NCI-H69 (cell line): ENCODE measurements around the gene EML1.

ENCODE experiments used
- DNase-seq: peaks from one replicate; lab custom pipeline; 2025; lab: John Stamatoyannopoulos, UW

The EML1 gene, protein sequence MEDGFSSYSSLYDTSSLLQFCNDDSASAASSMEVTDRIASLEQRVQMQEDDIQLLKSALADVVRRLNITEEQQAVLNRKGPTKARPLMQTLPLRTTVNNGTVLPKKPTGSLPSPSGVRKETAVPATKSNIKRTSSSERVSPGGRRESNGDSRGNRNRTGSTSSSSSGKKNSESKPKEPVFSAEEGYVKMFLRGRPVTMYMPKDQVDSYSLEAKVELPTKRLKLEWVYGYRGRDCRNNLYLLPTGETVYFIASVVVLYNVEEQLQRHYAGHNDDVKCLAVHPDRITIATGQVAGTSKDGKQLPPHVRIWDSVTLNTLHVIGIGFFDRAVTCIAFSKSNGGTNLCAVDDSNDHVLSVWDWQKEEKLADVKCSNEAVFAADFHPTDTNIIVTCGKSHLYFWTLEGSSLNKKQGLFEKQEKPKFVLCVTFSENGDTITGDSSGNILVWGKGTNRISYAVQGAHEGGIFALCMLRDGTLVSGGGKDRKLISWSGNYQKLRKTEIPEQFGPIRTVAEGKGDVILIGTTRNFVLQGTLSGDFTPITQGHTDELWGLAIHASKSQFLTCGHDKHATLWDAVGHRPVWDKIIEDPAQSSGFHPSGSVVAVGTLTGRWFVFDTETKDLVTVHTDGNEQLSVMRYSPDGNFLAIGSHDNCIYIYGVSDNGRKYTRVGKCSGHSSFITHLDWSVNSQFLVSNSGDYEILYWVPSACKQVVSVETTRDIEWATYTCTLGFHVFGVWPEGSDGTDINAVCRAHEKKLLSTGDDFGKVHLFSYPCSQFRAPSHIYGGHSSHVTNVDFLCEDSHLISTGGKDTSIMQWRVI

DNA sequence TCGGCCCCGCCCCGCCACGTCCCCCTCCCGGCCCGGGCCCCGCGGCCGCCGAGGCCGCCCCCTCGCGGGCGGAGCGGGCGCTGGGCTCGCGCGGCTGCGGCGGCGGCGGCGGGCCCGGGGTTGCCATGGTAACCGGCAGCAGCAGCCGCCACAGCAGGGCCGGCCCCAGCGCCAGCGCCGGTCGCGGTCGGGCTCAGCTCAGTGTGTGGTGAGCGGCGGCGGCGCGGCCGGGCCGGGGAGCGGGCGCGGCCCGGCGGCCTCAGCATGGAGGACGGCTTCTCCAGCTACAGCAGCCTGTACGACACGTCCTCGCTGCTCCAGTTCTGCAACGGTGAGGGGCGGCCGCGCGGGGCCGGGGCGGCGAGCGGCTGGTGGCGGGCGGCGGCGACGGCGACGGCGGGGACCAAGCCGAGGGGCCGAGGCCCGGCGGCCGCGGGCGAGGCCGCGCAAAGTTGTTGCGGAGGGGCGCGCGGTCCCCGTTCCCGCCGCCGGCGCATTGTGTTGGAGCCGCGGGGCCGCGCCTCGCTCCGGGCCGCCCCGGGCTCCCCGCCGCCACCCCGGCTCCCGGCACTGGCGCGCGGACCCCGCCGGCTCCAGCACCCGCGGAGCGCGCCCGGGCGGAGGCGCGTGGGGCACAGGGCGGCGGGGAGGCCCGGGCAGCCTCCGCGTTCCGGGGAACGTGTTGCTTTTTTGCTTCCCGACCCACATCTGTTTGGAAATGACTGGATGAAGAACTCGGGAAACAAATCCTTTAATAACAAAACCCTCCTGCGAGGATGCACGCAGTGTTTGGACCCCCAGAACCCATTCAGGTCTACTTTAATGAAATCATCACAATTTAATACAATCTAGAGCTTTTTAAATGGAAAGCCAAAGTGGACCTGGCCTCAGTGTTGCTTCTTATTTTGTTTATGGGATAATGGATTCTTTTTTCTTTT is at the start of gene EML1:
Gene EML1 (plus strand): TSS at position 201 of the 938 bp plus-strand sequence. CDS start 64 bp downstream, at position 265.
- peak; percentile 94 for DNase-seq

DNA sequence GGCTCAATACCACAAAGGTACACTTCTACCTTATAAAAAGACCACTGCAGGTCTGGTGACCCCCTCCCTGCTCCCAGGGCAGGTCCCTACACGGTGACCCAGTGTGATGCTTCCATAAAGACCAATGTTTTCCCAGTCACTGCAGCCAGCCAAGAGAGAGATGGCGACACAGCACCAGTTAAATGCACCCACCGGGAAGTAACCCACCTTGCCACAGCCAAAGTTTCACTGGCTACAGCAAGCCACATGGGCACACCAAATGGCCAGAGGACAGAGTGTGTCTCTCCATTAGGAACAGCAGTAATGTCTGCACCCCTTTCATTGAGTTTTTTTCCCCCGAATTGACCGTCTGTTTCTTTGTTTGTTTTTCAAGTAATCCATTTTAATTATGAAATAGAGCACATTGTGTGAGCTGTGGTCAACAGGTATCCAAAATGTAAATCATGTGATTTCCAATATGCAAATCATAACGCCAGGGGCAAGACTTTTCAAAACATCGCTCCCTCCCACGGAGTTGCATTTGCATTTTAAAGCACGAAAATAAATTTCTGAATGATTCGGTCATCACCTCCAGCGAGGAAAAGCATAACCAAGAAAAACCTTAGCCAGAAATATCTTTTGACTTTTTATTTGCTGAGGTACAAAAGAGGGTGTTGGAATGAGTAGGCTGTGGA is 48.9 kb upstream of the EML1 start:
- DNase-seq: peak; percentile 78

DNA sequence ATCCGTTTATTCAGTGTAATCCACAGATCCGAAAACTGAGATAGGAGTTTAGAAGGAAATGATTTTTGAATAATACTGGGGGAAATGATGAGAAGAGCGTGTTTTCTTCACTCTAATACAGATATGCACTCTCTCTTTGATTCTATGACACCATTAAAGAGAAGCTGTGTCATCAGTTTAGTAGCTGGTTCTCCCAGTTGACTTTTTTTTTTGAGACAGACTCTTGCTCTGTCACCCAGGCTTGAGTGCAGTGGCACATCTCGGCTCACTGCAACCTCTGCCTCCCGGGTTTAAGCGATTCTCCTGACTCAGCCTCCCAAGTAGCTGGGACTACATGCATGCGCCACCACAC is 48.4 kb upstream of the EML1 start:
- no peak for DNase-seq

DNA sequence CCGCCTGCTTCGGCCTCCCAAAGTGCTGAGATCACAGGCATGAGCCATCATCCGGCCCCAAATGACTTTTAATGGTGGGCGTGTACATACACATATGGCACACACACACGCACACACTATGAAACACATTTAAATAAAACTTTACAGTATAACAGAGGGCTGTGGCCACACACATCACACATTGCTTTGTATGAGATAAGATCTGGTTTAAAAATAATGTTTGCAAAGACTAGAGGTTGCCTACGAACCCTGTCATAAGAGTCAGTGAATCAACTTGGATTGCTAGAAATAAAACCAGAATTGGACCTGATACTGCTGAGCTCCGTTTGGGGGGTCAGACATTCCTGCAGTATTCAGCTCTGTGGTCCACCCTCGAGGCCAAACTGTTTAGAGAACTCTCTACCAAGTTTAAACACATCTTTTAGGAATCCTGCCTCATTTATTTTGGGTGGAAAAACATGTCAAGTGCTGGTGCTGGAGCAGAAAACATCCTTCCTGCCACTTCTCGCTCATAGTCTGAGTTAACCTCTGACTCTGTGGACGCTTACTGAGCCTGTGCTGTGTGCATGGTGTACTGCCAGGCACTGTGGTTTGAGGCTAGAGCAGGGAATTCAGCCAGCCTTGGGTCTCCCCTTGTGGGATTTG is 47.8 kb upstream of the EML1 start:
- no peak for DNase-seq

DNA sequence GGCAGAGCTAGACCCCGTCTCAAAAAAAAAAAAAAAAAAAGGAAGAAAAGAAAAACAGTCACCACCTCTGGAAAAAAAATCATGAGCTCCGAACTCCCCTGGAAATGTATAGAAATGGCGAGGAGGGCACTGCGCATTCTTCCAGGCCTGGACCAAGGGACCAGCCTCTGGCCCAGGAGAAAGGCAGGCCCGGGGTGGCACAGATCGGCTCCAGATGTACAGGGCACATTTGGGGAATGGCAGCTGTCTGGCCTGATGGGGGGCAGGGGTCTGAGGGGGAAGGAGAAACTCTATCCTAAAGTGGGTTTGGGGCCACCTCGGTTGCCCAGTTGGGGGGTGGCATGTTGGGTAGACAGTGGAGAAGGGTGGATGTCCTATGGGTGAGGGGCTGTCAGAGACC is 46.0 kb upstream of the EML1 start:
- DNase-seq: no peak

DNA sequence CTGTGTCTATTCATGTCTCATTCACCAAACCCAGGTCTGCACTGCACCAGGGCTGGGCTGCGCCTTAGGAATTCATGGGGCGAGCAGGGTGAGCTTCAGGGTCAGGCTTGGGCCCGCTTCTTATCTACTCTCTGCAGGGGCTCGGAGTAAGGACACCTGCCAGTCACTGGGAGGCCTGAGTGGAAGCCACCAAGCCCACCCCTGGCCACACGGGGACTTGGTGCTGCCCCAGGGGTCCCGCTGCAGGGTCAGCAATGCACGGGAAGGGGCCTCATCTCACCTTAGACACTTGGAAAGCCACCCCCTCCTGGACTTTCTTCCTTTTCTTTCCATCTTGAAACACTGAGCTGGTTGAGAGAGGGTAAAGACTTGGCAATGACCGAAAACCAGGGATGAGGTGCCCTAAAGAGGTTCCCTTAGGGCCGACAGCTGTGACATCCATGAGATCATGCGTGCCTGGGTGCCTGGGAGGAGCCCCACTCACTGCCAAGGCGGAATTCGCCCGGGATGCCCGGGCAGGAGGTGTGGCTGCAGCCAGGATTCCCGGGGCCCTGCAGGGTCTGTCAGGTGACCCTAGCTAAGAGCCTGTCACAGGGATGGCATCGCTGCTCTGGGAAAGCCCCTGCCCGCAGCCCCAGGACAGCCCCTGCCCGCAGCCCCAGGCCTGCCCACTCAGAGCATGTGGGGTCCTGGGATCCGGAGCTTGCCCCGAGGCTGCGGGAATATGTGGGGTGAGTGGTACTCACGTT is 45.5 kb upstream of the EML1 start:
- DNase-seq: no peak

DNA sequence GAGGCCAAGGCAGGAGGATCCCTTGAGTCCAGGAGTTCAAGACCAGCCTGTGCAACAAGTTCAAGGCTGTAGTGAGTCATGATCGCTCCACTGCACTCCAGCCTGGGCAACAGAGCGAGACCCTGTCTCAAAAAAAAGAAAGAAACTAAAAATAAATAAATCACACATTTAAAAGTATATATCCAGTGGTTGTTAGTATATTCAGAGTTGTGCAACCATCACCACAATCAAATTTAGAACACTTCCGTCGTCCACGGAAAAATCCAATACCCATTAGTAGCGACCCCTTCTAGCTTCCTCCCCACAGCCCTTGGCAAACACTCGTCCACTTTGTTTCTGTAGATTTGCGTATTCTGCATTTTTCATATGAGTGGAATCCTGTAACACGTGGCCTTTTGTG is 44.7 kb upstream of the EML1 start:
- no peak for DNase-seq

DNA sequence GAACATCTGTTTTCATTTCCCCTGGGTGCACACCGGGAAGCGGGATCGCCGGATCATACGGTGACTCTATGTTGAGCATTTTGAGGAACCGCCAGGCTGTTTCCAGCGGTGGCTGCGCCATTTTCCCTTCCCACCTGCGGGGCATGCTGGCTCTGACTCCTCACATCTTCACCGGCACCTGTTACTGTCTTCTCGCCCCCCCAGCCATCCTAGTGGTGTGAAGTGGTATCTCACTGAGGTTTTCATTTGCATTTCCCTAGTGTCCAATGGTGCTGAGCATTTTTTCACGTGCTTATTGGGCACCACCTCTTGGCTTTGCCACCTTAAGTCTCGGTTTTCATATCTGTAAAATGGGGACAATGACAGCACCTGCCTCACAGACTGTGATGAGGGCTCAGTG is 44.1 kb upstream of the EML1 start:
- DNase-seq: peak; percentile 34

DNA sequence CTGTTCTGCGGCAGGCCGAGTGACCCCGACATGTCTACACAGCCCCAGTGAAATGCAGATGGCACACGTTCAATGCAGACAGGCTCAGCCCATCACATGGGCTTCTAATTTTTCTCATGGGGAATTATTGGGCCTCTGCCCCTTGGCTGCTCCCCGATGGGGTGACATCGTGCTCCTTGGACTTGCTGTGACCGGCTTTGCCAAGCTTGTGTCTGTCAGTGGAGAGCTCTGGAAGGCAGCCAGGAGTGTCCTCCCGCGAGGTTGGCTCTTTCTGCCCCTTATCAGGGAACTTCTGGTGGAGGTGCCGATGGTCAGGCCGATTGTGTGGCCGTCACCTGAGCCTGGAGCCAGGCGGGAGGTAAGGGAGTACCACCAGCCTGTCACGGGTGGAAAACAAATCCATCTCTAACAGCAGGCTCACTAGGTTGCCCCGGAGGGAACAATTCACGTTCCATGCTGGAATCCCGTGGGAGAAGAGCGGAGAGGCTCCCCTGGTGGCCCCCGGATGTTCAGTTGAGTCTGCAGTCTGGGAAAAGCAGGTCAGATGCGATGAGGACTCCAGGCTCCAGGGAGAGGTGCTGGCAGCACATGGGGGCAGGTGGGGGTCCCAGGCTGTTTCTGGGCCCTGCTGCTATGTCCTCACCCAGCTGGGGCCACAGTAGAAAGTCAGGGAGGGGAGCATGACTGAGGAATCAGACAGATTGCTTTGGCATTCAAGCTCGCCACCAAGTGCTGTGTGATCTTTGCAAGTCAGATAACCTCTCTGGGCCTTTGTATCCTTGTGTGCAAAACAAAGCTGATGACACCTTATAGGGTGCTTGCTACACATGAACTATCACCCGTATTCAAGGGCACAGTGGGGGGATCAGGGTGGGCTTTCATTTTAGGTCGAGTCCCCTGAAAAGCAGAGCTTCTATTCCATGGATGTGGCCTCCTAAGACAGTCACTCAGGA is 43.2 kb upstream of the EML1 start:
- peak; percentile 31 for DNase-seq

DNA sequence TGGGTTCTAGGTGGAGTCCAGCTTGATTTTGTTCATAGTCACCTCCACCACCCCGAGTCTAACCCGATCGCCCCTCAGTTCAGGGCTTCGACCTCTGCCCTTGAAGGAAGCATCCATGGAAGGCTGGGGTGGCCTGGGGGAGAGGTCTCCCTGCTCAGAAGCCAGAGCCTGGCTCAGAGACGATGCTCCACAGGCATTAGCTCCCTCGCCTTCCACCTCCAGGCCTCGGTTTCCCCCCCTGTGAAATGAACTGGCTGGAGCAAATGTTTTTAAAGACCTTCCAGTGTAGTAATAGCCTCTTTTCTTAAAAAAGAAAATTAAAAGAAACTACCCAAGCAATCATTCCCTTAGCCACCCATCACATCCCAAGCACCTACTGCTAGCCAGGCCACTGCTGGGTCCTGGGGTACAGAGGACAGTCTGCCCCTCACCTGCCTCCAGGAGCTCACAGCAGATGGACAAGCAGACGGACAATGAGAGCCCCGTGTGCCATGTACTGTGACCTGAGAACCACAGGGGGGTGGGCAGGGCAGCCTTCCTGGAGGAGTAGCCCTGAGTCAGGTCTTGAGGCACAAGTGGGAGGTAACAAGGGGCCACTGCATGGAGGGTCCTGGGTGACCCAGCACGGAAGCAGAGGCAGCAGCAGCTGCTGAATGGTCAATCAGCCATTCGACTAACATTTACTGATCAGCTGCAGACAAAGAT is 42.3 kb upstream of the EML1 start:
- no peak for DNase-seq

DNA sequence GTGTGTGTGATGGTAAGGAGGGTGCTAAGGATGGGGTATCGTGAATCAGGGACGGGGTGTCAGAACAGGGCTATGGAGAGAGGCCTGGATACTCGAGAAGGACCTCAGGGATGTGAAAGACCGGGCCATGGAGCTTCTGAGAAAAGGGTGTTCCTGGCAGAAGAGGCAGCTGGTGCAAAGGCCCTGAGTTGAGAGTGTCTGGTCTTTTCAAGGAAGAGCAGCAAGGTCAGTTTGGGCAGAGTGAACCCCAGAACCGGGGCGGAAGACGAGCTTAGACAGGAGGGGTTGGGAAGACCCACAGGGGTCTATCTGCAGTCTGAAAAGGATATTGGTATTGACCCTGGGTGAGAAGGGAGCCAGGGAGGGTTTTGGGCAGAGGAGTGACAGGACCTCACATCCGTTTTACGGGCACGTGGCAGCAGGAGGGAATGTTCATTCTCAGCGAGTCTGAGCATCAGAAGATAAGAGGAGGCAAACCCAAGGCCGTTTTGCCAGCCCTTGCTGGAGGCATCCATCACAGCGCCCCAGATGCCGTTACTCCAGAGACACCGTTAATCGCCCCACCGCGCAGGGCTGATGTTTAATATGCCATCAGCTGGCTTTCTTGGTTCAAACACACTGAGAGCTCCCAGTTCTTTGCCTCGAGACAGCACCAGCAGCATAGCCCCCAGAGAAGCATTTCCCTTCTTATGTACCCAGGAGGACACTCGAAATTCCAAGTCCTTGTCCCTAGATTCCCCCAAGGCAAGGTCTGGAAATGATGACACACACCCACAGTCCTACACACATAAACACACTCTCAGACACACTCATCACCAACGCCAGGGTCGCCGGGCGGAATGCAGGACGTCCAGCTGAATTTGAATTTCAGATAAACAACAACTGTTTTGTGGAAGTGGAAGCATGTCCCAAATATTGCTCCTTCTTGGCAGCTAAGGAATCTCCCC is 41.4 kb upstream of the EML1 start:
- DNase-seq: no peak

DNA sequence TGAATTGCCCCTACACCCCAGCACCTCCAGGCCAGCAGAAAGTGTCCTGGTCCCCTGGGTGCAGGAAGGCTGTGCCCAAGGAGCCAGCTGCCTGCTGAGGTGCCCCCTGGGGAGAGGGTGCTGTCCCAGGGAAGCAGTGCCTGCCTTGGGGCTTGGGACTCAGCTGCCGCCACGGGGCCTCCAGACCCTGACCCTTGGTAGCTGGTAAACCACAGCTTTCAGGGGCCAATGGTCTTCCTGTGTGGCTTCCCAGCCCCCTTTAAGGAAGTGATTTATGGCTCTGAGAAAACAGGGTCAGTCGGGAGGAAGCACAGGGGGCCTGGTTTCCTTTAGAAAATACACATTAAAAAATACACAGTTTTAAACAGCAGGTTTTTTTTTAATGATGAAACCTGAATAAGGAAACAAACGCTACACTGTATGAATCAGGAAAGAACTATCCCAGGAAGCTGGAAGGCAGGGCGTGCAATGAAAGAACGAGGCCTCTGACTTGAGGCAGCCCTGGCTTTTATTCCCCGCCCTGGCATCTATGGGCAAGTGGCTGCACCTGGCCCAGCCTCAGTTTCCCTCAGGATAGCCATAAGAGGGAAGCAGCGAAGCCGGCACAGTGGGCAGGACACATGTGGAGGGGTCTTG is 40.6 kb upstream of the EML1 start:
- no peak for DNase-seq

DNA sequence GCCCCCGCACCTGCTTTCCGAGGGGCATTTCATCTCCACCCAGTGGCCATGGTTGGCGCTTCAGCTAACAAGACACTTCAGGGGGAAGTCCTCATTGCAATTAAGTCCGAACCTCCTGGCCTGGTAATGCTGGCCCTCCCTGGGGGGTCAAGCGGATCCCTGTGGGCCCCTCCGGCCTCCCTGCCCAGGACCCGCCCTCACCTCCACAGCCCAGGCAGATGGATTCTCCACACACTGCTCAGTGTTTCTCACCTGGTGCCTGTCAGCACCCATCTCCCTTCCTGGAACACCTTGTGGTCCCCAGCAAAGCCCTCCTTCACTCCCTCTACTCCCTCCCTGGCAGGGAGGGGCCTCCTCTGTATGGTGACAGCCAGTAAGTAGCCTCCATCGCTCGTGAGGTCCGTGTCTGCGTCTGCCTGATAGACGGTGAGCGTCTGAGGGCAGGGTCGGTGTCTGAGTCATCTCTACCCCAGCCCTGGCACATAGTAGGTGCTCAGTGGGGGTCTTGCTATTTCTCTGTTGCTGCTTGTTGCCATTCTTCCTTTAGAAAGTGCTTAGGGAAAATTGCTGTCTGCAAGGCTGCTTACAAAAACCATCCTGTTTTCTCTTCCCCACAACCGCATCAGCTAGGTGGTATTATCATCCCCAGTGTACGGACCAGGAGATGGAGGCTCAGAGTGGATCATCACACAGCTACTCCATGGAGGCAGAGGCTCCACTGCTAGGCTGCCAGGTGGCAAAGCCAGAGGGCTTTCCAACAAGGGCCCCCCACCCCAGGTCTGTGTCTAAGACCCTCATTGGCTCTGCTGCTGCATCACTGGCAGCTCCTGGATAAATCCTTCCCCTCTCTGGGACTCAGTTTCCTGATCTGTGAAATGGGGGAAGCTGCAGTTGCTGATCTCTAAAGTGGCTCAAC is 39.7 kb upstream of the EML1 start:
- peak; percentile 64 for DNase-seq

DNA sequence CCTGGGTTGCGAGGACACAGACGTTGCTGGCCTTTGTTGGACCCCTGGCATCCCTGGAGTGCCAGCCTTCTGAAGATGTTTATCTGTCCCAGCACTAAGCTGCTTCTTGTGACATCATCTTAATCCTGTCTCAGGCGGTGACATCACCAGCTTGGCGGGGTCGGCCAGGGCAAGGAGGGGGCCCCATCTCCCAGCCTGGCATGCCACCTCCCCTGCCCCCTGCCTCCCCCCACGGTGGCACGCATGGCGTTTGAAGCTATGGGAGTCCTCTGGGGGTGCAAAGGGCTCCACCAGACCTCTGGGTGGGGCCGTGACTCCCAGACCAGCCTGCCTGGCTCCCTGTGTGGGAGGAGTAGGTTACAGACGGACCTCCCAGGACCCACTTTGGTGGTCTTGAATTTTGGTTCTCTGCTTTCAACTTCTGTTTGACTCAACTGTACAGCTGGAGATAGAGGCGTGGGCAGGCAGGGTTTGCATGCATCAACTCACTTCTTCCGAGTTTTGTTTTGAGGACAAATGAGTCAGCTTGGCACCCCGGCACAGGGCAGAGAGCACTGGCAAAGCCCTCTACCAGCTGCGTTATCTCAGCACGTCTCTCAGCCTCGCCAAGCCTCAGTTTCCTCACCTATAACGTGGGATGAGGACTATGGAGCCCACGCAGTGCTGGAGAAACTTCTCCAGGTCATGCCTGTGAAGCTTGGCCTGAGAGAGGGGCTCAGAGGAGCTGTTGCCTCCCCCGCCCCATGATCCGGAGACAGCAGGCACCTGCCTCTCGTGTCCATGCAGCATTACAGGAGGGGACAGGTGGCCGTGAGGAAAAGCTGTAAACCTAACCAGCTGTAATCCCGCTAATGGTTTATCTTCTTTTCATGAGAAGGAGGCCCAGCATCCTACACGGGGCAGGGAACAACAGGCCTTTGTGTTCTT is 38.8 kb upstream of the EML1 start:
- no peak for DNase-seq

DNA sequence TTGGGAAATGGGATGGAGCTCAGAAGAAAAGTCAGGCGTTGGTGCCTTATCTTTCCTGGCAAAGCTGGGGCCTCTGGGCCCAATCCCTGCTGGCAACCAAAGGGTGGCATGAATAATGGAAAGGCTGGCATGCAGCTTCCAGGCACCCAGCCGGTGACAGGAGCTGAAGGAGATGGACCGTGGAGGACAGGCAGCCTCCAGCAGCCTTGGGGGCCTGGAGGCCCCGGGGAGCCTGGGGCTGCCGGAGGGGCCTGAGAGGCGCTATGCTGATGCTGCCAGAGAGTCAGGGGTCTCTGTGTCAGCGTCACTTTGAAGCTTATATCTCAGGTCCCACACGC is 38.2 kb upstream of the EML1 start:
- no peak for DNase-seq
